LHCN-M2 (cell line): ENCODE data around the gene LPP. TPM values are rescaled to one million over a fixed set of nuclear protein-coding genes. Genes with fewer than 3 reads are reported as not detected.

Experiments
- DNase-seq: peaks from one replicate; pipeline ENCODE4 v3.0.0-alpha.2; 2012; ENCODE audit warnings: low read depth
- total RNA-seq: library from RNA; depleted of rRNA; stranded (reverse); fragments of >200 nt; gene quantifications from 2 replicates; pipeline ENCODE4 v1.2.3, GENCODE V29; 2014

The LPP gene
- total RNA-seq, 1 experiment from 2014 or later: 39.7 TPM

GRCh38 chr3:188326111-188326510 lies 172.2 kb downstream of the LPP start:
- DNase-seq: peak; percentile 59

GRCh38 chr3:188326968-188327367 lies 173.0 kb downstream of the LPP start:
- no peak for DNase-seq

GRCh38 chr3:188327433-188327832 lies 173.5 kb downstream of the LPP start:
- DNase-seq: no peak

GRCh38 chr3:188330138-188330537 lies 176.2 kb downstream of the LPP start:
- no peak for DNase-seq

- peak; percentile 27 for DNase-seq
Observed at GRCh38 chr3:188331166-188331565, 177.2 kb downstream of the LPP start.

- no peak for DNase-seq
Observed at GRCh38 chr3:188332085-188332484, 178.1 kb downstream of the LPP start.

GRCh38 chr3:188335656-188336055 lies 181.7 kb downstream of the LPP start:
- no peak for DNase-seq

GRCh38 chr3:188336178-188336577 lies 182.2 kb downstream of the LPP start:
- DNase-seq: no peak

GRCh38 chr3:188337232-188337631 lies 183.3 kb downstream of the LPP start:
- DNase-seq: no peak

- DNase-seq: peak; percentile 63
Observed at GRCh38 chr3:188338086-188338485, 184.1 kb downstream of the LPP start.

- no peak for DNase-seq
Observed at GRCh38 chr3:188339410-188340295, 185.7 kb downstream of the LPP start.

GRCh38 chr3:188341501-188341900 lies 187.5 kb downstream of the LPP start:
- no peak for DNase-seq

- no peak for DNase-seq
Observed at GRCh38 chr3:188342991-188343732, 189.2 kb downstream of the LPP start.

- DNase-seq: no peak
Observed at GRCh38 chr3:188343894-188344293, 189.9 kb downstream of the LPP start.

- peak; percentile 42 for DNase-seq
Observed at GRCh38 chr3:188345223-188345622, 191.3 kb downstream of the LPP start.

GRCh38 chr3:188348435-188349244 lies 194.7 kb downstream of the LPP start:
- DNase-seq: peak; percentile 94

- peak; percentile 71 for DNase-seq
Observed at GRCh38 chr3:188349351-188349901, 195.5 kb downstream of the LPP start.

- no peak for DNase-seq
Observed at GRCh38 chr3:188349933-188350332, 196.0 kb downstream of the LPP start.

- no peak for DNase-seq
Observed at GRCh38 chr3:188350961-188351360, 197.0 kb downstream of the LPP start.

- no peak for DNase-seq
Observed at GRCh38 chr3:188351648-188352047, 197.7 kb downstream of the LPP start.

GRCh38 chr3:188352196-188352927 lies 198.4 kb downstream of the LPP start:
- DNase-seq: no peak
